ENCODE results near the gene CSNK2A1. TPM values are rescaled to one million over a fixed set of nuclear protein-coding genes. Genes with fewer than 3 reads are reported as not detected.

CSNK2A1 gene
- total and polyA plus RNA-seq, 2 experiments from 2014 or later: 85.1 to 244 TPM

GRCh38 chr20:548906-549305, 5.3 kb upstream of the CSNK2A1 start (continued):
- TF ChIP-seq ZNF462 (CRISPR knock-in tag; IDR thresholded peaks at IDR 0.05): no peak
- no peak for TF ChIP-seq CREB1 (CRISPR knock-in tag; IDR thresholded peaks at IDR 0.05; ENCODE audit: low read depth)
- TF ChIP-seq EZH2phosphoT487 (IDR thresholded peaks at IDR 0.05; ENCODE audit: unreplicated experiment): no peak
- TF ChIP-seq STAT1 (IDR thresholded peaks at IDR 0.05; ENCODE audit: unreplicated experiment): no peak
- no peak for TF ChIP-seq JUNB (IDR thresholded peaks at IDR 0.05; ENCODE audit: unreplicated experiment)
- no peak for TF ChIP-seq ETS1 (IDR thresholded peaks at IDR 0.05)
- TF ChIP-seq EZH2 (IDR thresholded peaks at IDR 0.05; ENCODE audit: low read depth, unreplicated experiment): no peak
- no peak for TF ChIP-seq CTCF (conservative IDR thresholded peaks at IDR 0.05; ENCODE audit: low read depth in 2 of 2)
- no peak for TF ChIP-seq ZNF331 (CRISPR knock-in tag; IDR thresholded peaks at IDR 0.05; ENCODE audit: low read depth)
